ENCODE results near the gene FRG1. TPM values are rescaled to one million over a fixed set of nuclear protein-coding genes. Genes with fewer than 3 reads are reported as not detected.
"Not testable (repeated sequence)": the region's sequence is repeated elsewhere in the genome, so short reads cannot be mapped to it uniquely, and the experiment has no call there.

FRG1 gene
- total and polyA plus RNA-seq, 2 experiments from 2014 or later, result 24.3 to 65.2 TPM

DNA sequence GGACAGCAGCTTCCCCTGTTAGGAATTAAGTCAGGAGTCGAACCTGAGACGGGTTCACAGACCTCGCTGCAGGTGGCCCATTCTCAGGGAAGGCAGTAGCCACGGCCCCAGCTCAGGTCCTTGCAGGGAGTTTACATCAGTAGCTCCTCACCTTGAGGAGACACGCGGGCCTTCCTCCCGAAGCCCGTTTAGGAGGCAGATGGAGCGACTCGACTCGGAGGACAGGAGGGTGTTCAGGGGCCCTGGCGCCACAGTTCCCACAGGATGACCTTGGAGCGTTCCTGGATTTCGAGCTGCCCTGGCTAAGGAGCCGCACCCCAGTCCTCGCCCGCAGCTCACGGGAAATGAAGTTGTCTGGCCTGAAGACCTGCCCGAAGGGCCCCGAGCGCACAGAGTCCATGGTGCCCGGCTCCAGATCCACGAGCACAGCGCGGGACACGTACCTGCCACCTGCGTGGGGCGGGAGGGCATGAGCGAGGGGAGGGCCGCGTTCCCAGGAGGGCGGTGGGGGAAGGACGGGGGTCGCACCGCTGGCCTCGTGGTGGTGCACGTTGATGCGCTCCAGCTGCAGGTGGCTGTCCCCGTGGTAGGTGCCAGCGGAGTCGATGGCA is 43.3 kb downstream of the FRG1 start:
- H3K27ac Mint-ChIP-seq; H3K36me3 Mint-ChIP-seq (ENCODE audit: low read depth): not testable (repeated sequence)

DNA sequence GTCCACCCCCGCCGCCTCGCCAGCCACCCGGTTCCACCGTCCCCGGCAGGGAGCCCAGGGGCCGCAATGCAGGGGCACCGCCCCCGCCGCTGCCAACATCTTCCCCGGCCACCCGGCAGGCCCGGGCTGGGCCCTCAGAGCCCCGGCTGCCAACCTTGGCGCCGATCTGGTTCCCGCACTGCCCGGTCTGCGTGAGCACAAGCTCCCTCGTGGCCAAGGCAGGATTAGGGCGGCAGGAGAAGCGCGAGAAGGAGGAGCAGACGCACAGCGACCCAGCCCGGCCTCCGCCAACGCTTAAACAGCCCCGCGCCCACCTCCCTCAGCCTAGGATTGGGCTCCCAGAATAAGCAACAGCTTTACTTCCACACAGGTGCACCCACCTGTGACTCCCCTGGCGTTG is 44.0 kb downstream of the FRG1 start:
- not testable (repeated sequence) for H3K79me2 ChIP-seq (replicated peaks; ENCODE audit: insufficient read depth); H3K4me3 ChIP-seq; H3K9me2 ChIP-seq (ENCODE audit: insufficient read depth); H4K20me1 ChIP-seq (replicated peaks; ENCODE audit: insufficient read depth); H3K36me3 ChIP-seq (ENCODE audit: insufficient read depth); H3K36me3 Mint-ChIP-seq (ENCODE audit: low read depth); H3K27me3 ChIP-seq (ENCODE audit: insufficient read depth); H2AFZ ChIP-seq; H3K4me3 Mint-ChIP-seq; H3F3A ChIP-seq (replicated peaks; ENCODE audit: low read depth); H3K27ac Mint-ChIP-seq; H3K27ac ChIP-seq (ENCODE audit: low read depth); DNase-seq (ENCODE audit: low spot score); ATAC-seq; H3K4me2 ChIP-seq
- peaks cover 15% of the 10 kb centered on the region; the same call in 1 of the 2 replicates for H3K4me1 ChIP-seq (ENCODE audit: insufficient read depth)
- Mint-ChIP-seq H3K4me1 (peaks cover 11% of the 10 kb centered on the region; the same call in 2 of the 3 replicates), H3K9me3 (peaks cover 67% of the 10 kb centered on the region), H3K27me3 (ENCODE audit: insufficient read depth, low read depth, poor library complexity) (peaks cover 17% of the 10 kb centered on the region)

More for the DNA sequence above, 43.3 kb downstream of the FRG1 start:
- ATAC-seq; H2AFZ ChIP-seq; H3K4me3 Mint-ChIP-seq; H3K4me2 ChIP-seq; H4K20me1 ChIP-seq (replicated peaks; ENCODE audit: insufficient read depth); H3K27ac ChIP-seq (ENCODE audit: low read depth); H3K79me2 ChIP-seq (replicated peaks; ENCODE audit: insufficient read depth); DNase-seq (ENCODE audit: low spot score); H3K4me3 ChIP-seq; H3F3A ChIP-seq (replicated peaks; ENCODE audit: low read depth); H3K27me3 ChIP-seq (ENCODE audit: insufficient read depth); H3K9me2 ChIP-seq (ENCODE audit: insufficient read depth); H3K36me3 ChIP-seq (ENCODE audit: insufficient read depth): not testable (repeated sequence)
- peaks cover 15% of the 10 kb centered on the region; the same call in 1 of the 2 replicates for H3K4me1 ChIP-seq (ENCODE audit: insufficient read depth)
- Mint-ChIP-seq H3K9me3 (peaks cover 70% of the 10 kb centered on the region), H3K27me3 (ENCODE audit: insufficient read depth, low read depth, poor library complexity) (peaks cover 17% of the 10 kb centered on the region), H3K4me1 (peaks cover 11% of the 10 kb centered on the region; the same call in 2 of the 3 replicates)

DNA sequence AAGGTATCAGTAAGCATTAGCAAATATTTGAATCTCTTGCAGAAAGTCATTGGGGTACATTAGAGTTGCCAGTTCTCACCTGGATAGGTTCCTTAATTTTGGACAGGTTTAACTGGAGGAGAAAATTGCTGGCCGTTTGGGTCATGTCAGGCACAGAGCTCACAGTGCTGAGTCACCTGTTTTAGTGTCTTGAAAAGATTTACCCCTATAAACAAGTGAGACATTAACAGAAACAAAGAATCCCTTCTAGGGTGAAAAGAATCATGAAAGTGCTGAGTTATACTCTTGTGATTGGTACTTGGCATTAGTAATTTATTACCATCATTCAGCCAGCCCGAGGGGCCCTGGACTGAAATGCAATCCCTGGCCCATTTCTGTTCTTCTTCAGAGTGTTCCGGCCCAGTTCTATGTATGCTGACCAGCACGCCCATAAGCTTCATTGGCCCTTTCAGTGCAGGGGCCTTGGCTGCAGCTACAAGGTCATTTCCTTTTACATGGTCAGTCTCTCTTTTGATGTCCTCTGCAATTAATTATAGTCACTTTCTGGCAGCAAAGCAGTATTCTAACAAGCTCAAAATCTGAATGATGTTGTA is 45.1 kb downstream of the FRG1 start:
- not testable (repeated sequence) for H3K27ac ChIP-seq (ENCODE audit: low read depth); ATAC-seq; H3K9me2 ChIP-seq (ENCODE audit: insufficient read depth); DNase-seq (ENCODE audit: low spot score); H3K4me3 Mint-ChIP-seq; H3K36me3 ChIP-seq (ENCODE audit: insufficient read depth); H3K36me3 Mint-ChIP-seq (ENCODE audit: low read depth); H3K79me2 ChIP-seq (replicated peaks; ENCODE audit: insufficient read depth); H3K4me3 ChIP-seq; H3F3A ChIP-seq (replicated peaks; ENCODE audit: low read depth); H3K27ac Mint-ChIP-seq; H3K4me2 ChIP-seq; H3K4me1 Mint-ChIP-seq; H4K20me1 ChIP-seq (replicated peaks; ENCODE audit: insufficient read depth); H2AFZ ChIP-seq; H3K27me3 ChIP-seq (ENCODE audit: insufficient read depth)
- H3K4me1 ChIP-seq (ENCODE audit: insufficient read depth), result peaks cover 15% of the 10 kb centered on the region; the same call in 1 of the 2 replicates
- H3K9me3 Mint-ChIP-seq, result peaks cover 67% of the 10 kb centered on the region
- H3K27me3 Mint-ChIP-seq (ENCODE audit: insufficient read depth, low read depth, poor library complexity), result peaks cover 10% of the 10 kb centered on the region

DNA sequence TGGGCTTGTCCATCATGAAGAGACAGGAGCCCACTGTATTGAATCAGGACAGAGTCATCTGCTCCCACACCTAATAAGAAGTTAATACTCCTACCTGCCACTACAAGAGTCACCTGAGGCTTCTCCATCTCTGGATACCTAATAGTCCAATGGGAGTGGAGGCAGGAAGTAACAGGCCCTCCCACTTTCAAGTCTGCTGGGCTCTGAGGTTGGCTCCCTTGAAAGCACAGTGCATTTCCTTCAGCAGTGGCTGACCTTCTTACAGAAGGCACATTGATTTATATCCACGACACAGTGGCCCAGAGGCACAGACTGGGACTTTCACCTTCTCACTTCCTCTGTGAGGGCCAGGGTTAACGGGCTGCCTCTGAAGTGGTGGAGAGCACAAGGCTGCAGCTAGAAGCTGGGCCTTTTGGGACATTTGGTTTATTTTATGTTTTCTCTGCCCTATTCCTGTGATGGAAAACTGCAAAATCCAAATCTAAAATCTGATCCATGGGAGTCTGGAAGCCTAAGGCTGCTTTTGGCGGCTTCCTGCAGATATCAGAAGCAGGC is 48.3 kb downstream of the FRG1 start:
- peaks cover 58% of the 10 kb centered on the region for H3K9me3 Mint-ChIP-seq
- Histone ChIP-seq H3K4me1 (ENCODE audit: insufficient read depth) (peaks cover 15% of the 10 kb centered on the region; the same call in 1 of the 2 replicates), H3K4me3 (no peak overlapping the region), H3F3A (replicated peaks; ENCODE audit: low read depth) (no peaks in the 10 kb centered on the region), H3K4me2 (no peak overlapping the region), H3K27ac (ENCODE audit: low read depth) (no peak overlapping the region), H4K20me1 (replicated peaks; ENCODE audit: insufficient read depth) (no peaks in the 10 kb centered on the region), H3K9me2 (ENCODE audit: insufficient read depth) (no peaks in the 10 kb centered on the region), H2AFZ (no peak overlapping the region; the same call in 1 of the 2 replicates), H3K36me3 (ENCODE audit: insufficient read depth) (no peaks in the 10 kb centered on the region), H3K79me2 (replicated peaks; ENCODE audit: insufficient read depth) (no peaks in the 10 kb centered on the region), H3K27me3 (ENCODE audit: insufficient read depth) (no peaks in the 10 kb centered on the region)
- ATAC-seq (no peak), DNase-seq (ENCODE audit: low spot score) (no peak)
- H3K36me3 Mint-ChIP-seq (ENCODE audit: low read depth), result no peaks in the 10 kb centered on the region
- no peaks in the 10 kb centered on the region for H3K27me3 Mint-ChIP-seq (ENCODE audit: insufficient read depth, low read depth, poor library complexity)
- H3K4me1 Mint-ChIP-seq, result peaks cover 8% of the 10 kb centered on the region; the same call in 2 of the 3 replicates
- H3K27ac Mint-ChIP-seq, result no peak overlapping the region
- no peak overlapping the region for H3K4me3 Mint-ChIP-seq
- TF ChIP-seq ZNF331 (CRISPR knock-in tag; IDR thresholded peaks at IDR 0.05; ENCODE audit: low read depth) (no peak), NANOG (IDR thresholded peaks at IDR 0.05; ENCODE audit: borderline replicate concordance) (no peak), CREB1 (CRISPR knock-in tag; IDR thresholded peaks at IDR 0.05; ENCODE audit: low read depth) (no peak)
- TF ChIP-seq, protein P1, sequence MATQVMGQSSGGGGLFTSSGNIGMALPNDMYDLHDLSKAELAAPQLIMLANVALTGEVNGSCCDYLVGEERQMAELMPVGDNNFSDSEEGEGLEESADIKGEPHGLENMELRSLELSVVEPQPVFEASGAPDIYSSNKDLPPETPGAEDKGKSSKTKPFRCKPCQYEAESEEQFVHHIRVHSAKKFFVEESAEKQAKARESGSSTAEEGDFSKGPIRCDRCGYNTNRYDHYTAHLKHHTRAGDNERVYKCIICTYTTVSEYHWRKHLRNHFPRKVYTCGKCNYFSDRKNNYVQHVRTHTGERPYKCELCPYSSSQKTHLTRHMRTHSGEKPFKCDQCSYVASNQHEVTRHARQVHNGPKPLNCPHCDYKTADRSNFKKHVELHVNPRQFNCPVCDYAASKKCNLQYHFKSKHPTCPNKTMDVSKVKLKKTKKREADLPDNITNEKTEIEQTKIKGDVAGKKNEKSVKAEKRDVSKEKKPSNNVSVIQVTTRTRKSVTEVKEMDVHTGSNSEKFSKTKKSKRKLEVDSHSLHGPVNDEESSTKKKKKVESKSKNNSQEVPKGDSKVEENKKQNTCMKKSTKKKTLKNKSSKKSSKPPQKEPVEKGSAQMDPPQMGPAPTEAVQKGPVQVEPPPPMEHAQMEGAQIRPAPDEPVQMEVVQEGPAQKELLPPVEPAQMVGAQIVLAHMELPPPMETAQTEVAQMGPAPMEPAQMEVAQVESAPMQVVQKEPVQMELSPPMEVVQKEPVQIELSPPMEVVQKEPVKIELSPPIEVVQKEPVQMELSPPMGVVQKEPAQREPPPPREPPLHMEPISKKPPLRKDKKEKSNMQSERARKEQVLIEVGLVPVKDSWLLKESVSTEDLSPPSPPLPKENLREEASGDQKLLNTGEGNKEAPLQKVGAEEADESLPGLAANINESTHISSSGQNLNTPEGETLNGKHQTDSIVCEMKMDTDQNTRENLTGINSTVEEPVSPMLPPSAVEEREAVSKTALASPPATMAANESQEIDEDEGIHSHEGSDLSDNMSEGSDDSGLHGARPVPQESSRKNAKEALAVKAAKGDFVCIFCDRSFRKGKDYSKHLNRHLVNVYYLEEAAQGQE (IDR thresholded peaks at IDR 0.05; ENCODE audit: unreplicated experiment), result no peak

All from GM23338 (cell line).